ENCODE measurements around the gene CLEC18B.
"Not testable (repeated sequence)": the region's sequence is repeated elsewhere in the genome, so short reads cannot be mapped to it uniquely, and the experiment has no call there.

Gene CLEC18B

GRCh38 chr16:74406600-74407361, 14.5 kb downstream of the CLEC18B start:
- DNase-seq = not testable (repeated sequence)

GRCh38 chr16:74404148-74404933, 16.9 kb downstream of the CLEC18B start:
- DNase-seq = not testable (repeated sequence)

GRCh38 chr16:74400238-74400637, 21.0 kb downstream of the CLEC18B start:
- DNase-seq = not testable (repeated sequence)

- DNase-seq = not testable (repeated sequence)
These were observed 22.9 kb downstream of the CLEC18B start for GRCh38 chr16:74398212-74398895.

GRCh38 chr16:74396521-74397017, 24.7 kb downstream of the CLEC18B start:
- DNase-seq = not testable (repeated sequence)

GRCh38 chr16:74394604-74395003, 26.7 kb downstream of the CLEC18B start:
- DNase-seq = not testable (repeated sequence)

GRCh38 chr16:74394131-74394530, 27.1 kb downstream of the CLEC18B start:
- not testable (repeated sequence) for DNase-seq

GRCh38 chr16:74391454-74392050, 29.7 kb downstream of the CLEC18B start:
- not testable (repeated sequence) for DNase-seq

GRCh38 chr16:74382339-74383034, 38.8 kb downstream of the CLEC18B start:
- not testable (repeated sequence) for DNase-seq

GRCh38 chr16:74373847-74374184, 47.5 kb downstream of the CLEC18B start:
- not testable (repeated sequence) for DNase-seq

- DNase-seq = no peak
These were observed 48.1 kb downstream of the CLEC18B start for GRCh38 chr16:74372953-74373846.

GRCh38 chr16:74372369-74372768, 48.9 kb downstream of the CLEC18B start:
- DNase-seq = no peak

GRCh38 chr16:74370338-74371135, 50.7 kb downstream of the CLEC18B start:
- DNase-seq = not testable (repeated sequence)

- peak; percentile 97 to 99 (median 97) for DNase-seq
These were observed 53.0 kb downstream of the CLEC18B start for GRCh38 chr16:74368002-74368911.

GRCh38 chr16:74367469-74368001, 53.7 kb downstream of the CLEC18B start:
- DNase-seq = peak in 2 of 5 experiments; percentile 15 to 62

GRCh38 chr16:74361646-74362610, 59.4 kb downstream of the CLEC18B start:
- DNase-seq = not testable (repeated sequence)

Data from T-helper 2 cell (primary cell).